HCT116 (cell line): ENCODE measurements around the gene SPINT2.

Experiments used
- ATF3 ChIP-seq: IDR thresholded peaks from 2 replicates; pipeline ENCODE4 v1.6.1; 2012
- CTCF ChIP-seq, 3 experiments: fragments of 200-600 bp in 1 of 3; sonication (generic) in 1 of 3; IDR thresholded peaks in 2 of 3; conservative IDR thresholded peaks in 1 of 3; 2 replicates each; pipeline ENCODE4 v1.5.1; 2012 to 2017; ENCODE audit warnings: low read depth in 2 of 3, low read length in 2 of 3, antibody characterized with exemption in 1 of 3, borderline replicate concordance in 1 of 3, control low read depth in 1 of 3, mild to moderate bottlenecking in 1 of 3, mixed read lengths in 1 of 3, mixed run types in 1 of 3, moderate library complexity in 1 of 3; ENCODE audit not compliant: insufficient read depth in 1 of 3
- EZH2 ChIP-seq: fragments of 200-600 bp; sonication (generic); IDR thresholded peaks from 2 replicates; pipeline ENCODE4 v1.6.1; 2017; ENCODE audit warnings: antibody characterized with exemption, mixed run types
- JUND ChIP-seq: IDR thresholded peaks from 2 replicates; pipeline ENCODE4 v1.6.1; 2012
- MAX ChIP-seq: IDR thresholded peaks from 2 replicates; pipeline ENCODE4 v1.6.1; 2012
- POLR2A ChIP-seq: IDR thresholded peaks from 2 replicates; pipeline ENCODE4 v1.7.0; 2011; ENCODE audit warnings: borderline replicate concordance; ENCODE audit not compliant: insufficient read depth, insufficient read length; ENCODE audit errors: extremely low read depth
- POLR2AphosphoS5 ChIP-seq: IDR thresholded peaks from 2 replicates; pipeline ENCODE4 v1.6.1; 2011; ENCODE audit warnings: mild to moderate bottlenecking, low read depth, low read length, moderate library complexity
- REST ChIP-seq: IDR thresholded peaks from 2 replicates; pipeline ENCODE4 v1.6.1; 2012; ENCODE audit warnings: low read depth
- SIN3A ChIP-seq: IDR thresholded peaks from 2 replicates; pipeline ENCODE4 v1.6.1; 2012; ENCODE audit warnings: low read depth
- TCF7L2 ChIP-seq: IDR thresholded peaks from 2 replicates; pipeline ENCODE4 v1.7.0; 2011; ENCODE audit warnings: borderline replicate concordance, inconsistent platforms; ENCODE audit not compliant: insufficient read depth, insufficient read length; ENCODE audit errors: extremely low read depth
- YY1 ChIP-seq: IDR thresholded peaks from 2 replicates; pipeline ENCODE4 v1.6.1; 2011; ENCODE audit warnings: low read length, low read depth, moderate library complexity, mild to moderate bottlenecking; ENCODE audit not compliant: insufficient replicate concordance; ENCODE audit errors: extremely low read depth
- ZNF274 ChIP-seq: fragments of 200-500 bp; sonication (Bioruptor generic); IDR thresholded peaks from 2 replicates; pipeline ENCODE4 v1.6.1; 2014; ENCODE audit warnings: mild to moderate bottlenecking, low read depth, low read length, inconsistent platforms

- TF ChIP-seq POLR2A (no peak), CTCF (IDR thresholded peaks at IDR 0.05 in 2 of 3, conservative IDR thresholded peaks at IDR 0.05 in 1 of 3; ENCODE audit: borderline replicate concordance in 1 of 3, insufficient read depth in 1 of 3, low read depth in 2 of 3, low read length in 2 of 3) (no peak), REST (no peak), MAX (no peak), POLR2AphosphoS5 (no peak), EZH2 (no peak), ZNF274 (no peak), TCF7L2 (no peak), YY1 (no peak), JUND (no peak), ATF3 (no peak), SIN3A (no peak)
These were observed 43.0 kb upstream of the SPINT2 start for GRCh38 chr19:38221421-38221820.
